Fibroblast of lung (primary cell): ENCODE results near the gene TEX2. TPM values are rescaled to one million over a fixed set of nuclear protein-coding genes. Genes with fewer than 3 reads are reported as not detected.

Experiments
- DNase-seq, 2 donors: peaks; one replicate each; pipeline versions ENCODE4 v3.0.0 to v3.0.0-alpha.2; 2010; ENCODE audit warnings: low read depth in 2 of 2
- H2AFZ ChIP-seq: 2 replicates; pipeline ENCODE4 v1.5.1; 2012; ENCODE audit warnings: low read length, control low read depth, inconsistent platforms
- H3K27ac ChIP-seq: 2 replicates; pipeline ENCODE4 v1.5.1; 2011; ENCODE audit warnings: low read length, control low read depth; ENCODE audit not compliant: insufficient read depth
- H3K27me3 ChIP-seq: 2 replicates; pipeline ENCODE4 v1.5.1; 2011; ENCODE audit warnings: mild to moderate bottlenecking, low read length; ENCODE audit not compliant: control insufficient read depth, insufficient read depth
- H3K36me3 ChIP-seq: 2 replicates; pipeline ENCODE4 v1.5.1; 2011; ENCODE audit warnings: low read length; ENCODE audit not compliant: control insufficient read depth, insufficient read depth
- H3K4me1 ChIP-seq: 2 replicates; pipeline ENCODE4 v1.5.1; 2011; ENCODE audit warnings: low read length; ENCODE audit not compliant: control insufficient read depth, insufficient read depth; ENCODE audit errors: extremely low read depth
- H3K4me2 ChIP-seq: 2 replicates; pipeline ENCODE4 v1.5.1; 2011; ENCODE audit warnings: low read length, control low read depth; ENCODE audit not compliant: insufficient read depth; ENCODE audit errors: extremely low read depth
- H3K4me3 ChIP-seq, 4 experiments: fragments of 200-600 bp in 1 of 4; sonication (generic) in 1 of 4; replicated peaks in 1 of 4; 2 replicates each; pipeline ENCODE4 v1.5.1; 2011 to 2016; ENCODE audit warnings: low read length in 4 of 4, low read depth in 3 of 4, mild to moderate bottlenecking in 3 of 4, control low read depth in 2 of 4, inconsistent platforms in 1 of 4, mixed read lengths in 1 of 4; ENCODE audit not compliant: insufficient read depth in 1 of 4; ENCODE audit errors: control extremely low read depth in 1 of 4
- H3K79me2 ChIP-seq: 2 replicates; pipeline ENCODE4 v1.5.1; 2012; ENCODE audit warnings: mild to moderate bottlenecking, low read length, inconsistent platforms; ENCODE audit not compliant: control insufficient read depth, insufficient read depth
- H3K9ac ChIP-seq: 2 replicates; pipeline ENCODE4 v1.5.1; 2011; ENCODE audit warnings: mild to moderate bottlenecking, low read length, control low read depth; ENCODE audit not compliant: insufficient read depth
- H3K9me3 ChIP-seq: 2 replicates; pipeline ENCODE4 v1.5.1; 2012; ENCODE audit warnings: low read depth, low read length; ENCODE audit not compliant: control insufficient read depth, insufficient read depth
- H4K20me1 ChIP-seq: 2 replicates; pipeline ENCODE4 v1.5.1; 2011; ENCODE audit warnings: low read length; ENCODE audit not compliant: control insufficient read depth, insufficient read depth; ENCODE audit errors: extremely low read depth
- EZH2 ChIP-seq: IDR thresholded peaks from 2 replicates; pipeline ENCODE4 v1.5.1; 2012; ENCODE audit warnings: low read length, control low read depth, mild to moderate bottlenecking; ENCODE audit errors: missing control alignments
- polyA plus RNA-seq, 2 donors: library from polyadenylated mRNA; depleted of rRNA in 1 of 2; stranded (reverse) in 1 of 2; unstranded in 1 of 2; fragments of >200 nt; gene quantifications; 2 replicates each; pipeline ENCODE4 v1.2.1, GENCODE V29; 2011 to 2012; ENCODE audit warnings: missing spikeins in 1 of 2
- total RNA-seq: library from RNA; depleted of rRNA; stranded (reverse); fragments of >200 nt; gene quantifications from 2 replicates; pipeline ENCODE4 v1.2.1, GENCODE V29; 2014
- TF ChIP-seq, protein P1 (sequence below), 2 donors: IDR thresholded peaks in 1 of 2; conservative IDR thresholded peaks in 1 of 2; 1 replicate in 1 of 2; 2 replicates in 1 of 2; pipeline ENCODE4 v1.5.1; 2011 to 2012; ENCODE audit warnings: low read length in 2 of 2, control low read depth in 1 of 2, inconsistent platforms in 1 of 2, low read depth in 1 of 2, mild to moderate bottlenecking in 1 of 2

Gene TEX2
- total and polyA plus RNA-seq, 2 donors (not counting 1 experiment from before 2014, with no cell fraction given): 18.6 to 33.4 TPM

GRCh38 chr17:64260886-64261285 is 2.2 kb downstream of the TEX2 start:
- Histone ChIP-seq H3K9ac (no peak overlapping the region), H3K4me2 (no peak overlapping the region), H3K27me3 (no peaks in the 10 kb centered on the region), H2AFZ (no peak overlapping the region), H3K4me3 (peak overlapping the region in 1 of 4 experiments; percentile 29), H3K9me3 (no peaks in the 10 kb centered on the region), H3K4me1 (peaks cover 5% of the 10 kb centered on the region), H3K27ac (no peak overlapping the region), H4K20me1 (no peaks in the 10 kb centered on the region), H3K36me3 (no peaks in the 10 kb centered on the region), H3K79me2 (peaks cover 18% of the 10 kb centered on the region)
- no peak for DNase-seq
- TF ChIP-seq EZH2: no peak
- TF ChIP-seq, protein P1, sequence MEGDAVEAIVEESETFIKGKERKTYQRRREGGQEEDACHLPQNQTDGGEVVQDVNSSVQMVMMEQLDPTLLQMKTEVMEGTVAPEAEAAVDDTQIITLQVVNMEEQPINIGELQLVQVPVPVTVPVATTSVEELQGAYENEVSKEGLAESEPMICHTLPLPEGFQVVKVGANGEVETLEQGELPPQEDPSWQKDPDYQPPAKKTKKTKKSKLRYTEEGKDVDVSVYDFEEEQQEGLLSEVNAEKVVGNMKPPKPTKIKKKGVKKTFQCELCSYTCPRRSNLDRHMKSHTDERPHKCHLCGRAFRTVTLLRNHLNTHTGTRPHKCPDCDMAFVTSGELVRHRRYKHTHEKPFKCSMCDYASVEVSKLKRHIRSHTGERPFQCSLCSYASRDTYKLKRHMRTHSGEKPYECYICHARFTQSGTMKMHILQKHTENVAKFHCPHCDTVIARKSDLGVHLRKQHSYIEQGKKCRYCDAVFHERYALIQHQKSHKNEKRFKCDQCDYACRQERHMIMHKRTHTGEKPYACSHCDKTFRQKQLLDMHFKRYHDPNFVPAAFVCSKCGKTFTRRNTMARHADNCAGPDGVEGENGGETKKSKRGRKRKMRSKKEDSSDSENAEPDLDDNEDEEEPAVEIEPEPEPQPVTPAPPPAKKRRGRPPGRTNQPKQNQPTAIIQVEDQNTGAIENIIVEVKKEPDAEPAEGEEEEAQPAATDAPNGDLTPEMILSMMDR (conservative IDR thresholded peaks at IDR 0.05 in 1 of 2, IDR thresholded peaks at IDR 0.05 in 1 of 2; ENCODE audit: low read depth in 1 of 2, low read length in 2 of 2): no peak

GRCh38 chr17:64259922-64260321 is 3.1 kb downstream of the TEX2 start:
- no peak overlapping the region for H3K9ac ChIP-seq
- no peaks in the 10 kb centered on the region for H3K27me3 ChIP-seq
- no peak overlapping the region for H3K4me2 ChIP-seq
- DNase-seq: peak; percentile 58 to 74
- H3K4me3 ChIP-seq: no peak overlapping the region
- H4K20me1 ChIP-seq: no peaks in the 10 kb centered on the region
- no peak for TF ChIP-seq EZH2
- TF ChIP-seq, protein P1 (conservative IDR thresholded peaks at IDR 0.05 in 1 of 2, IDR thresholded peaks at IDR 0.05 in 1 of 2; ENCODE audit: low read depth in 1 of 2, low read length in 2 of 2): no peak
- peaks cover 20% of the 10 kb centered on the region for H3K79me2 ChIP-seq
- no peak overlapping the region for H2AFZ ChIP-seq
- no peaks in the 10 kb centered on the region for H3K9me3 ChIP-seq
- no peaks in the 10 kb centered on the region for H3K36me3 ChIP-seq
- H3K4me1 ChIP-seq: peaks cover 5% of the 10 kb centered on the region
- H3K27ac ChIP-seq: no peak overlapping the region

- H2AFZ ChIP-seq: no peak overlapping the region
- H3K4me3 ChIP-seq: no peak overlapping the region
- H3K9ac ChIP-seq: no peak overlapping the region
- no peak for TF ChIP-seq EZH2
- TF ChIP-seq, protein P1 (conservative IDR thresholded peaks at IDR 0.05 in 1 of 2, IDR thresholded peaks at IDR 0.05 in 1 of 2; ENCODE audit: low read depth in 1 of 2, low read length in 2 of 2): no peak
- no peak for DNase-seq
- no peak overlapping the region for H3K4me2 ChIP-seq
- H3K27ac ChIP-seq: no peak overlapping the region
- no peaks in the 10 kb centered on the region for H3K27me3 ChIP-seq
- peaks cover 20% of the 10 kb centered on the region for H3K79me2 ChIP-seq
- no peaks in the 10 kb centered on the region for H3K9me3 ChIP-seq
- H4K20me1 ChIP-seq: no peaks in the 10 kb centered on the region
- no peaks in the 10 kb centered on the region for H3K36me3 ChIP-seq
- H3K4me1 ChIP-seq: peaks cover 5% of the 10 kb centered on the region
These were observed 3.6 kb downstream of the TEX2 start for GRCh38 chr17:64259426-64259825.
